22Rv1 (cell line): ENCODE measurements around the gene UPK3B.

ENCODE experiments used
- ZFX ChIP-seq: fragments of 450-650 bp; IDR thresholded peaks from 2 replicates; pipeline ENCODE4 v1.6.1; 2017; ENCODE audit warnings: antibody characterized with exemption, borderline replicate concordance
- TF ChIP-seq, protein P1 (sequence below): fragments of 450-650 bp; IDR thresholded peaks from 2 replicates; pipeline ENCODE4 v1.5.1; 2017; ENCODE audit warnings: mild to moderate bottlenecking

DNA sequence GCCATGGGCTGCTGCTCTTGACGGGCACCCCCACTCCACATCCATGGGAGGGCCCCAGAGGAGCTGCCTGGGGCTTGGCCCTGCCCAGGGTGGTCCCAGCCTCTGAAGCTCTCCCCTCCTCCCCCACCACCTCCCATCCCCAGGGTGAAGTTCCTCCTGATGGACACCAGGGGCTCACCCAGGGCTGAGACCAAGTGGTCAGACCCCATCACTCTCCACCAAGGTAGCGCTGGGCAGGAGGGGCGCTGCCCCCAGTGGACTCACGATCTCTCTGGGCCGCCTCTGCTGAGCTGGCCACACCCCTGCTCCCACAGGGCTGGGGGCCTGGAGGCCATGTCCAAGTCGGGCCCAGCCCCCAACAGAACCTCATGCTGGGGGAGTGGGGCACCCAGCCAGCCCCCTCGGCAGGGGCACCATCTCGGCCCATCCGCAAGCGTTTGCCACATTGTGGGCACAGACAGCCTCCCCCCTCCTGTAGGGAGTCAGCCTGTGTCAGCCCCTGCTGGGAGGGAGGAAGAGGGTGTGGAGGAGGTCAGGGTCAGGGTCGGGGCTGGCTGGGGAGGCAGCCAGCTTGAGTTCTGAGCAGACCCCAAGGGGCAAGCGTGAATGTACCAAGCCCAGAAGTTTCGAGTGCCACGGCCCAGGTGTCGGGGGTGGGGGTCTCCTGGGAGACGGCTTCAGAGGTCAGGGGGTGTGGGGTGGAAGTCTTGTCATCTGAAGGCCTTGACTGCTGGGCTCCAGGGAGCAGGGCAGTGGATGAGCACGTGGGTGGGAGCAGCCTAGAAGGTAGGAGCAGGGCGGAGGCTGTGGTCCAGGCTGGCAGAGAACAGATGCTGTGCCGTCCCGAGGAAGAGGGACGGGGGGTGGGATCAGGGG lies 2.8 kb downstream of the UPK3B start:
- TF ChIP-seq, protein P1, sequence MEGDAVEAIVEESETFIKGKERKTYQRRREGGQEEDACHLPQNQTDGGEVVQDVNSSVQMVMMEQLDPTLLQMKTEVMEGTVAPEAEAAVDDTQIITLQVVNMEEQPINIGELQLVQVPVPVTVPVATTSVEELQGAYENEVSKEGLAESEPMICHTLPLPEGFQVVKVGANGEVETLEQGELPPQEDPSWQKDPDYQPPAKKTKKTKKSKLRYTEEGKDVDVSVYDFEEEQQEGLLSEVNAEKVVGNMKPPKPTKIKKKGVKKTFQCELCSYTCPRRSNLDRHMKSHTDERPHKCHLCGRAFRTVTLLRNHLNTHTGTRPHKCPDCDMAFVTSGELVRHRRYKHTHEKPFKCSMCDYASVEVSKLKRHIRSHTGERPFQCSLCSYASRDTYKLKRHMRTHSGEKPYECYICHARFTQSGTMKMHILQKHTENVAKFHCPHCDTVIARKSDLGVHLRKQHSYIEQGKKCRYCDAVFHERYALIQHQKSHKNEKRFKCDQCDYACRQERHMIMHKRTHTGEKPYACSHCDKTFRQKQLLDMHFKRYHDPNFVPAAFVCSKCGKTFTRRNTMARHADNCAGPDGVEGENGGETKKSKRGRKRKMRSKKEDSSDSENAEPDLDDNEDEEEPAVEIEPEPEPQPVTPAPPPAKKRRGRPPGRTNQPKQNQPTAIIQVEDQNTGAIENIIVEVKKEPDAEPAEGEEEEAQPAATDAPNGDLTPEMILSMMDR = peak; percentile 47
- TF ChIP-seq ZFX = no peak
